Esophagus squamous epithelium (tissue), 5 donors: ENCODE results near the gene FGR. TPM values are rescaled to one million over a fixed set of nuclear protein-coding genes. Genes with fewer than 3 reads are reported as not detected.

Experiments used
- DNase-seq: peaks from one replicate; lab custom pipeline; 2025; lab: John Stamatoyannopoulos, UW
- H3K27ac ChIP-seq, 4 donors: fragments of 200-600 bp; sonication (generic); one replicate each; pipeline ENCODE4 v1.5.1; 2016 to 2019; ENCODE audit warnings: mild to moderate bottlenecking in 1 of 4
- H3K27me3 ChIP-seq, 4 donors: fragments of 200-600 bp; sonication (generic); 1 replicate in 3 of 4; 2 replicates in 1 of 4; pipeline versions ENCODE4 v1.5.1 to v1.6.0; 2017 to 2021; ENCODE audit warnings: antibody characterized with exemption in 1 of 4
- H3K36me3 ChIP-seq, 3 donors: fragments of 200-600 bp; sonication (generic); one replicate each; pipeline ENCODE4 v1.5.1; 2016 to 2019
- H3K4me1 ChIP-seq, 3 donors: fragments of 200-600 bp; sonication (generic); one replicate each; pipeline ENCODE4 v1.5.1; 2017 to 2019
- H3K4me3 ChIP-seq, 4 donors: fragments of 200-600 bp; sonication (generic); 1 replicate in 3 of 4; 2 replicates in 1 of 4; pipeline ENCODE4 v1.5.1; 2016 to 2019; ENCODE audit warnings: mild to moderate bottlenecking in 2 of 4, moderate library complexity in 1 of 4
- H3K9me3 ChIP-seq, 3 donors: fragments of 200-600 bp; sonication (generic); one replicate each; pipeline ENCODE4 v1.5.1; 2016 to 2019
- CTCF ChIP-seq, 6 experiments: fragments of 450-650 bp in 4 of 6; fragments of 200-600 bp in 2 of 6; sonication (generic) in 2 of 6; IDR thresholded peaks; one replicate each; pipeline ENCODE4 v1.5.1; 2016 to 2019; ENCODE audit warnings: antibody characterized with exemption in 6 of 6, mild to moderate bottlenecking in 4 of 6, moderate library complexity in 4 of 6
- POLR2A ChIP-seq, 4 donors: fragments of 450-650 bp; IDR thresholded peaks; one replicate each; pipeline ENCODE4 v1.6.1; 2017; ENCODE audit warnings: antibody characterized with exemption in 4 of 4, mild to moderate bottlenecking in 4 of 4, moderate library complexity in 3 of 4
- WGBS, 2 donors: methylation state at CpG; one replicate each; pipeline ENCODE4 v1.1.5; 2018; 5-methylcytosine and 5-hydroxymethylcytosine counted together
- intact Hi-C: fragments of 100-400 bp; cut with DNase I; formaldehyde crosslinking; loops from one replicate; pipeline ENCODE4 v1.15.0; 2022
- total RNA-seq, 4 donors: library from RNA; depleted of rRNA; stranded (reverse); fragments of >200 nt; gene quantifications; one replicate each; pipeline ENCODE4 v1.1.0, GENCODE V29; 2016
- donor health status: DM: yes; HTN: yes; CAD: no.

The FGR gene
- total RNA-seq, 4 donors from 2014 or later, result 1.2 to 12.4 (median 7.5) TPM

GRCh38 chr1:27601321-27601770 is 33.6 kb downstream of the FGR start:
- TF ChIP-seq POLR2A (IDR thresholded peaks at IDR 0.05) (no peak), CTCF (IDR thresholded peaks at IDR 0.05) (no peak)
- intact Hi-C loops, result loop anchor here (5.0 to 10.0 kb wide), 3 partner anchors 44 to 197 kb away; no protein-coding TSS in a partner anchor

GRCh38 chr1:27600498-27601175 is 34.3 kb downstream of the FGR start:
- Histone ChIP-seq H3K27me3 (no peaks in the 10 kb centered on the region), H3K4me3 (peak overlapping the region in 3 of 4 donors; percentile 96 to 98 (median 98)), H3K27ac (peak overlapping the region in 2 of 4 donors; percentile 99), H3K4me1 (peaks cover 62 to 86% (median 71%) of the 10 kb centered on the region in 3 donors), H3K36me3 (peaks cover 0 to 18% (median 0%) of the 10 kb centered on the region in 3 donors), H3K9me3 (no peaks in the 10 kb centered on the region)
- no peak for DNase-seq
- TF ChIP-seq CTCF (IDR thresholded peaks at IDR 0.05) (no peak), POLR2A (IDR thresholded peaks at IDR 0.05) (no peak)
- intact Hi-C loops, result loop anchor here (5.0 to 10.0 kb wide), 3 partner anchors 43 to 196 kb away; no protein-coding TSS in a partner anchor
- 61% methylated on average over 3 of the region's 3 CpGs; no CpG with 5 or more reads in 1 of the 2 donors for WGBS, 2 donors

More at GRCh38 chr1:27601321-27601770, 33.6 kb downstream of the FGR start:
- H3K4me3 ChIP-seq, result peak overlapping the region; percentile 94 to 98 (median 97)
- H3K27me3 ChIP-seq, result no peaks in the 10 kb centered on the region
- peaks cover 0 to 11% (median 0%) of the 10 kb centered on the region in 3 donors for H3K36me3 ChIP-seq
- no peaks in the 10 kb centered on the region for H3K9me3 ChIP-seq
- peaks cover 66 to 86% (median 71%) of the 10 kb centered on the region in 3 donors for H3K4me1 ChIP-seq
- DNase-seq, result no peak
- peak overlapping the region; percentile 97 to 99 (median 98) for H3K27ac ChIP-seq

- WGBS, 2 donors, result 28 to 37% methylated on average over 5 to 6 of the region's 9 CpGs
- Histone ChIP-seq H3K27me3 (no peaks in the 10 kb centered on the region), H3K4me3 (peak overlapping the region in 3 of 4 donors; percentile 17 to 98 (median 44)), H3K4me1 (peaks cover 61 to 86% (median 77%) of the 10 kb centered on the region in 3 donors), H3K9me3 (no peaks in the 10 kb centered on the region), H3K36me3 (peaks cover 0 to 22% (median 0%) of the 10 kb centered on the region in 3 donors), H3K27ac (peak overlapping the region; percentile 7 to 99 (median 88))
- intact Hi-C loops, result loop anchor here (5.0 to 10.0 kb wide), 3 partner anchors 43 to 195 kb away; no protein-coding TSS in a partner anchor
- DNase-seq, result no peak
- TF ChIP-seq POLR2A (IDR thresholded peaks at IDR 0.05), result no peak
- TF ChIP-seq CTCF (IDR thresholded peaks at IDR 0.05), result peak in 2 of 6 experiments; percentile 3 to 13
Observed at GRCh38 chr1:27599605-27600497, 35.1 kb downstream of the FGR start.

GRCh38 chr1:27598902-27599528 is 36.0 kb downstream of the FGR start:
- DNase-seq, result no peak

More at GRCh38 chr1:27598902-27599528, 36.0 kb downstream of the FGR start:
- Histone ChIP-seq H3K27me3 (no peaks in the 10 kb centered on the region), H3K27ac (peak overlapping the region; percentile 7 to 99 (median 88)), H3K4me3 (peak overlapping the region in 3 of 4 donors; percentile 17 to 98 (median 44)), H3K9me3 (no peaks in the 10 kb centered on the region), H3K36me3 (peaks cover 0 to 30% (median 0%) of the 10 kb centered on the region in 3 donors), H3K4me1 (peaks cover 67 to 87% (median 80%) of the 10 kb centered on the region in 3 donors)
- intact Hi-C loops, result no loop called here
- WGBS, 2 donors, result 0 to 4% methylated on average over 3 to 6 of the region's 6 CpGs
- TF ChIP-seq CTCF (IDR thresholded peaks at IDR 0.05) (no peak), POLR2A (IDR thresholded peaks at IDR 0.05) (no peak)
